ENCODE data around the gene RBPJL. TPM values are rescaled to one million over a fixed set of nuclear protein-coding genes. Genes with fewer than 3 reads are reported as not detected.
A peak's percentile ranks its signal among the peaks of the same experiment; 100 is the strongest.

Gene RBPJL
- total RNA-seq: not detected

- Mint-ChIP-seq H3K4me1 (ENCODE audit: low read depth) (peaks cover 26% of the 10 kb centered on the region), H3K36me3 (ENCODE audit: low read depth) (no peaks in the 10 kb centered on the region), H3K27me3 (peaks cover 55% of the 10 kb centered on the region), H3K27ac (no peak within 1 kb of the TSS), H3K9me3 (no peaks in the 10 kb centered on the region), H3K4me3 (no peak within 1 kb of the TSS)
- ATAC-seq: no peak
- intact Hi-C loops (cut with micrococcal nuclease): no loop called here
- ChIA-PET POLR2A (no interaction called here), CTCF (interaction anchor here (0.9 to 1.3 kb wide), 4 partner anchors 12 to 167 kb away, joined by 3 to 7 read pairs (median 4); no protein-coding TSS in a partner anchor)
- DNase-seq: peak; percentile 55
- TF ChIP-seq CTCF (IDR thresholded peaks at IDR 0.05): peak; percentile 99
Measured at GRCh38 chr20:45306431-45306982, at the start of gene RBPJL. RBPJL (plus strand) TSS chr20:45306840; CDS start chr20:45306923, 83 bp downstream.

- H3K27me3 Mint-ChIP-seq: peaks cover 14% of the 10 kb centered on the region
Measured at GRCh38 chr20:45257161-45257560, 49.5 kb upstream of the RBPJL start.

GRCh38 chr20:45257711-45258110, 48.9 kb upstream of the RBPJL start:
- peaks cover 10% of the 10 kb centered on the region for H3K27me3 Mint-ChIP-seq
- POLR2A ChIA-PET: no interaction called here
- H3K36me3 Mint-ChIP-seq (ENCODE audit: low read depth): no peaks in the 10 kb centered on the region
- no peak overlapping the region for H3K27ac Mint-ChIP-seq
- TF ChIP-seq CTCF (IDR thresholded peaks at IDR 0.05): no peak
- ATAC-seq (no peak), DNase-seq (peak; percentile 8)
- intact Hi-C loops (cut with micrococcal nuclease): no loop called here
- CTCF ChIA-PET: interaction anchor here (3.4 kb wide), 1 partner anchor 119 kb away, joined by 10 read pairs; no protein-coding TSS in a partner anchor
- no peaks in the 10 kb centered on the region for H3K9me3 Mint-ChIP-seq
- H3K4me3 Mint-ChIP-seq: no peak overlapping the region
- H3K4me1 Mint-ChIP-seq (ENCODE audit: low read depth): no peaks in the 10 kb centered on the region

More at GRCh38 chr20:45257161-45257560, 49.5 kb upstream of the RBPJL start:
- TF ChIP-seq CTCF (IDR thresholded peaks at IDR 0.05): no peak
- ChIA-PET POLR2A (no interaction called here), CTCF (interaction anchor here (0.6 to 3.4 kb wide), 3 partner anchors 33 to 832 kb away, joined by 3 to 10 read pairs (median 5); no protein-coding TSS in a partner anchor)
- H3K4me3 Mint-ChIP-seq: no peak overlapping the region
- H3K9me3 Mint-ChIP-seq: no peaks in the 10 kb centered on the region
- ATAC-seq (no peak), DNase-seq (no peak)
- intact Hi-C loops (cut with micrococcal nuclease): no loop called here
- no peaks in the 10 kb centered on the region for H3K4me1 Mint-ChIP-seq (ENCODE audit: low read depth)
- H3K27ac Mint-ChIP-seq: no peak overlapping the region
- H3K36me3 Mint-ChIP-seq (ENCODE audit: low read depth): no peaks in the 10 kb centered on the region

DNA sequence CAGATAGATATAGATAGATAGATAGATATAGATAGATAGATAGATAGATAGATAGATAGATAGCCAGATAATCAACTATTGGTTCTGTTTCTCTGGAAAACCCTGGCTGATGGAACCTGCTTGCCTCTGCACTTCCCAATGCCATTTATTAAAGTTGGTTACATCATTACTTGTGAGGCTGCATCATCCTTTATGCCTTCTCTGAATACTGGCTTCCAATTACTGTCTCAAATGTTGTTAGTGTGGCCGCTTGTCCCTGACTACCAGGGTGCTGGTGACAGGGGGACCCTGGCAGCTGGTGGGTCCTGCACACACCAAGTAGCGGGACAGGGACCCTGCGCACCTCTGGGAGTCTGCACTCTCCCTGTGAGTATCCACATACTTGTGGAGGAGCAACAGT, 48.4 kb upstream of the RBPJL start:
- ATAC-seq (no peak), DNase-seq (no peak)
- ChIA-PET CTCF (interaction anchor here (3.4 kb wide), 1 partner anchor 119 kb away, joined by 10 read pairs; no protein-coding TSS in a partner anchor), POLR2A (no interaction called here)
- intact Hi-C loops (cut with micrococcal nuclease): no loop called here
- TF ChIP-seq CTCF (IDR thresholded peaks at IDR 0.05): no peak
- Mint-ChIP-seq H3K27me3 (peaks cover 11% of the 10 kb centered on the region), H3K36me3 (ENCODE audit: low read depth) (no peaks in the 10 kb centered on the region), H3K4me3 (no peak overlapping the region), H3K27ac (no peak overlapping the region), H3K9me3 (no peaks in the 10 kb centered on the region), H3K4me1 (ENCODE audit: low read depth) (no peaks in the 10 kb centered on the region)

DNA sequence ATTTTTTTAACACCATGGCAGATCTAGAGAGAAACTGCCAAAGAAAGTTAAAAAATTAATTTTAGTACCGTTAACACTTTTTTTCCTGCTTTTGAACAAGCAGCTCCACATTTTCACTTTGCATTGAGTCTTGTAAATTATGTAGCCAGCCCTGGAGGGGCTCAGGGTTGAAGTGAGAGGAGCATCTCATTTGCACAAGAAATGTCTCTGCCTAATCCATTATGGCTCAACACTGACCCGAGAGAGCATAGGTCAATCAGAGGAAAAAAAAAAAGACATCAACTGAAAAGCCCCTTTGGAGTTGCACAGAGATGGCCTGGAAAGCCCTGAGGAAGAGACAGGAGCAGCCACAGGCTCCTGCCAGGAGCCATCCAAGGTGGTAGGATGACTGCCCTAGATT, 48.0 kb upstream of the RBPJL start:
- ATAC-seq (no peak), DNase-seq (no peak)
- Mint-ChIP-seq H3K4me1 (ENCODE audit: low read depth) (no peaks in the 10 kb centered on the region), H3K4me3 (no peak overlapping the region), H3K27me3 (peaks cover 9% of the 10 kb centered on the region), H3K9me3 (no peaks in the 10 kb centered on the region), H3K27ac (no peak overlapping the region), H3K36me3 (ENCODE audit: low read depth) (no peaks in the 10 kb centered on the region)
- no peak for TF ChIP-seq CTCF (IDR thresholded peaks at IDR 0.05)
- intact Hi-C loops (cut with micrococcal nuclease): no loop called here
- ChIA-PET CTCF (interaction anchor here (1.1 to 3.4 kb wide), 2 partner anchors 35 to 120 kb away, joined by 3 to 10 read pairs; no protein-coding TSS in a partner anchor), POLR2A (no interaction called here)
